Liver (tissue), 9 donors: ENCODE data around the gene FUBP3. TPM values are rescaled to one million over a fixed set of nuclear protein-coding genes. Genes with fewer than 3 reads are reported as not detected.

ENCODE experiments used
- DNase-seq: peaks from one replicate; pipeline ENCODE4 v3.0.0-alpha.2; 2017; ENCODE audit warnings: low spot score
- H3K27ac ChIP-seq, 2 donors: one replicate each; pipeline ENCODE4 v1.7.0; 2013; ENCODE audit warnings: inconsistent platforms in 2 of 2, low read length in 2 of 2, control low read depth in 1 of 2, low read depth in 1 of 2, mild to moderate bottlenecking in 1 of 2
- H3K27me3 ChIP-seq, 4 donors: one replicate each; pipeline versions ENCODE4 v1.6.1 to v1.7.0; 2013; ENCODE audit warnings: low read length in 3 of 4, inconsistent platforms in 1 of 4, mild to moderate bottlenecking in 1 of 4, moderate library complexity in 1 of 4; ENCODE audit not compliant: control insufficient read depth in 4 of 4, insufficient read depth in 4 of 4
- H3K36me3 ChIP-seq, 4 donors: one replicate each; pipeline versions ENCODE4 v1.6.1 to v1.7.0; 2013; ENCODE audit warnings: low read length in 3 of 4, mild to moderate bottlenecking in 3 of 4, low read depth in 1 of 4, moderate library complexity in 1 of 4; ENCODE audit not compliant: control insufficient read depth in 4 of 4, insufficient read depth in 3 of 4
- H3K4me1 ChIP-seq, 4 donors: one replicate each; pipeline versions ENCODE4 v1.6.1 to v1.7.0; 2013; ENCODE audit warnings: low read length in 3 of 4, mild to moderate bottlenecking in 3 of 4, moderate library complexity in 1 of 4; ENCODE audit not compliant: control insufficient read depth in 4 of 4, insufficient read depth in 4 of 4
- H3K4me3 ChIP-seq, 3 donors: one replicate each; pipeline versions ENCODE4 v1.6.1 to v1.7.0; 2013; ENCODE audit warnings: low read length in 3 of 3, control low read depth in 1 of 3, low read depth in 1 of 3, mild to moderate bottlenecking in 1 of 3
- H3K9ac ChIP-seq, 2 donors: one replicate each; pipeline ENCODE4 v1.7.0; 2013; ENCODE audit warnings: low read length in 2 of 2, mild to moderate bottlenecking in 2 of 2, moderate library complexity in 2 of 2, control low read depth in 1 of 2, low read depth in 1 of 2
- H3K9me3 ChIP-seq, 4 donors: one replicate each; pipeline versions ENCODE4 v1.6.1 to v1.7.0; 2013; ENCODE audit warnings: low read length in 3 of 4; ENCODE audit not compliant: control insufficient read depth in 4 of 4
- EGR1 ChIP-seq, 2 donors: IDR thresholded peaks; 2 replicates each; pipeline ENCODE4 v1.6.1; 2016 to 2018; ENCODE audit warnings: antibody characterized with exemption in 2 of 2, low read depth in 2 of 2
- FOXA1 ChIP-seq: IDR thresholded peaks from 2 replicates; pipeline ENCODE4 v1.6.1; 2016; ENCODE audit warnings: antibody characterized with exemption
- FOXA2 ChIP-seq: IDR thresholded peaks from 2 replicates; pipeline ENCODE4 v1.6.1; 2016; ENCODE audit warnings: antibody characterized with exemption
- GABPA ChIP-seq, 2 donors: IDR thresholded peaks in 1 of 2; conservative IDR thresholded peaks in 1 of 2; 2 replicates each; pipeline ENCODE4 v1.6.1; 2016; ENCODE audit warnings: antibody characterized with exemption in 2 of 2, mild to moderate bottlenecking in 1 of 2, moderate library complexity in 1 of 2
- HNF4A ChIP-seq, 2 donors: conservative IDR thresholded peaks; 2 replicates each; pipeline ENCODE4 v1.6.1; 2016; ENCODE audit warnings: antibody characterized with exemption in 2 of 2, mild to moderate bottlenecking in 2 of 2
- HNF4G ChIP-seq: IDR thresholded peaks from 2 replicates; pipeline ENCODE4 v1.6.1; 2016; ENCODE audit warnings: antibody characterized with exemption
- JUND ChIP-seq, 2 donors: IDR thresholded peaks; 2 replicates each; pipeline ENCODE4 v1.6.1; 2016; ENCODE audit warnings: antibody characterized with exemption in 2 of 2
- NR2F2 ChIP-seq: IDR thresholded peaks from 2 replicates; pipeline ENCODE4 v1.6.1; 2016; ENCODE audit warnings: antibody characterized with exemption
- RAD21 ChIP-seq, 2 donors: IDR thresholded peaks; 2 replicates each; pipeline ENCODE4 v1.6.1; 2016; ENCODE audit warnings: antibody characterized with exemption in 2 of 2, mild to moderate bottlenecking in 2 of 2
- RXRA ChIP-seq, 2 donors: IDR thresholded peaks; 2 replicates each; pipeline ENCODE4 v1.6.1; 2017 to 2018; ENCODE audit warnings: antibody characterized with exemption in 2 of 2, mild to moderate bottlenecking in 1 of 2
- SP1 ChIP-seq: IDR thresholded peaks from 2 replicates; pipeline ENCODE4 v1.6.1; 2018; ENCODE audit warnings: antibody characterized with exemption, mild to moderate bottlenecking
- TAF1 ChIP-seq: conservative IDR thresholded peaks from 2 replicates; pipeline ENCODE4 v1.6.1; 2016; ENCODE audit warnings: antibody characterized with exemption, mild to moderate bottlenecking
- YY1 ChIP-seq: IDR thresholded peaks from 2 replicates; pipeline ENCODE4 v1.6.1; 2016; ENCODE audit warnings: antibody characterized with exemption, mild to moderate bottlenecking
- WGBS: extraction: QIAGEN DNeasy Blood & Tissue Kit; methylation state at CpG from one replicate; pipeline ENCODE4 v1.1.7; 2013; 5-methylcytosine and 5-hydroxymethylcytosine counted together
- polyA plus RNA-seq, 2 donors: library from polyadenylated mRNA; stranded (reverse) in 1 of 2; unstranded in 1 of 2; fragments of 200-250 nt in 1 of 2; fragments of >200 nt in 1 of 2; fragmentation: Nextera tagmentation in 1 of 2; extraction: Ambion mirVana in 1 of 2; gene quantifications; one replicate each; pipeline versions ENCODE4 v1.2.1 to v1.2.3, GENCODE V29; 2013 to 2015
- total RNA-seq, 2 donors: library from RNA; depleted of rRNA; stranded (reverse); fragments of >200 nt; gene quantifications; one replicate each; pipeline ENCODE4 v1.2.3, GENCODE V29; 2014
- TF ChIP-seq, protein P1 (sequence below): fragments of 150-350 bp; IDR thresholded peaks from 2 replicates; pipeline ENCODE4 v1.5.1; 2017; ENCODE audit warnings: improper control_type of control experiment, low read depth, low read length; ENCODE audit not compliant: missing input control
- TF ChIP-seq, protein P2 (sequence below): IDR thresholded peaks from 2 replicates; pipeline ENCODE4 v1.6.1; 2016; ENCODE audit warnings: antibody characterized with exemption, mild to moderate bottlenecking
- TF ChIP-seq, protein P3 (sequence below): IDR thresholded peaks from 2 replicates; pipeline ENCODE4 v1.6.1; 2016; ENCODE audit warnings: antibody characterized with exemption
- TF ChIP-seq, protein P4 (sequence below): IDR thresholded peaks from 2 replicates; pipeline ENCODE4 v1.6.1; 2016; ENCODE audit warnings: antibody characterized with exemption
- TF ChIP-seq, protein P5 (sequence below): IDR thresholded peaks from 2 replicates; pipeline ENCODE4 v1.6.1; 2016; ENCODE audit warnings: antibody characterized with exemption
- donor health status: healthy.
- donor health status: healthy.
- donor health status: healthy.
- donor health status: healthy.
- donor health status: healthy.

The FUBP3 gene
- total and polyA plus RNA-seq, 4 donors: 16.1 to 39.0 (median 24.8) TPM

DNA sequence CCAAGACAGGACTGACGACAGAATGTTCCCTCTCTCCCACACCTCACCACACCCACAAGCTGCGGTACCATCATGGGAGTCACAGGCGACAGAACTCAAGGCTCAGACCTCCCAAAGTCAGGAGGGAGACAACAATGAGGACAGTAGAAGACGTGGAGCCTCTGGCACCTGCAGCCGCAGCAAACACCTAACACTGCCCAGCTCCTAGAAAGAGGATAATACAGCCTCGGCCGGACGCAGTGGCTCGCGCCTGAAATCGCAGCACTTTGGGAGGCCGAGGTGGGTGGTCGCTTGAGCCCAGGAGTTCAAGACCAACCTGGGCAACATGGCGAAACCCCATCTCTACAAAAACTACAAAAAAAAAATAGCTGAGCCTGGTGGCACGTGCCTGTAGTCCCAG lies 71.8 kb downstream of the FUBP3 start:
- 86% methylated on average over 15 of the region's 15 CpGs for WGBS
- TF ChIP-seq, protein P1, sequence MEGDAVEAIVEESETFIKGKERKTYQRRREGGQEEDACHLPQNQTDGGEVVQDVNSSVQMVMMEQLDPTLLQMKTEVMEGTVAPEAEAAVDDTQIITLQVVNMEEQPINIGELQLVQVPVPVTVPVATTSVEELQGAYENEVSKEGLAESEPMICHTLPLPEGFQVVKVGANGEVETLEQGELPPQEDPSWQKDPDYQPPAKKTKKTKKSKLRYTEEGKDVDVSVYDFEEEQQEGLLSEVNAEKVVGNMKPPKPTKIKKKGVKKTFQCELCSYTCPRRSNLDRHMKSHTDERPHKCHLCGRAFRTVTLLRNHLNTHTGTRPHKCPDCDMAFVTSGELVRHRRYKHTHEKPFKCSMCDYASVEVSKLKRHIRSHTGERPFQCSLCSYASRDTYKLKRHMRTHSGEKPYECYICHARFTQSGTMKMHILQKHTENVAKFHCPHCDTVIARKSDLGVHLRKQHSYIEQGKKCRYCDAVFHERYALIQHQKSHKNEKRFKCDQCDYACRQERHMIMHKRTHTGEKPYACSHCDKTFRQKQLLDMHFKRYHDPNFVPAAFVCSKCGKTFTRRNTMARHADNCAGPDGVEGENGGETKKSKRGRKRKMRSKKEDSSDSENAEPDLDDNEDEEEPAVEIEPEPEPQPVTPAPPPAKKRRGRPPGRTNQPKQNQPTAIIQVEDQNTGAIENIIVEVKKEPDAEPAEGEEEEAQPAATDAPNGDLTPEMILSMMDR: no peak
- TF ChIP-seq TAF1 (no peak), EGR1 (IDR thresholded peaks at IDR 0.05; ENCODE audit: low read depth in 2 of 2) (no peak), RXRA (IDR thresholded peaks at IDR 0.05) (no peak), HNF4A (conservative IDR thresholded peaks at IDR 0.05) (no peak), RAD21 (IDR thresholded peaks at IDR 0.05) (no peak), SP1 (no peak), GABPA (IDR thresholded peaks at IDR 0.05 in 1 of 2, conservative IDR thresholded peaks at IDR 0.05 in 1 of 2) (no peak), JUND (IDR thresholded peaks at IDR 0.05) (no peak), HNF4G (no peak), YY1 (no peak), FOXA2 (no peak), NR2F2 (no peak), FOXA1 (no peak)
- TF ChIP-seq, protein P2, sequence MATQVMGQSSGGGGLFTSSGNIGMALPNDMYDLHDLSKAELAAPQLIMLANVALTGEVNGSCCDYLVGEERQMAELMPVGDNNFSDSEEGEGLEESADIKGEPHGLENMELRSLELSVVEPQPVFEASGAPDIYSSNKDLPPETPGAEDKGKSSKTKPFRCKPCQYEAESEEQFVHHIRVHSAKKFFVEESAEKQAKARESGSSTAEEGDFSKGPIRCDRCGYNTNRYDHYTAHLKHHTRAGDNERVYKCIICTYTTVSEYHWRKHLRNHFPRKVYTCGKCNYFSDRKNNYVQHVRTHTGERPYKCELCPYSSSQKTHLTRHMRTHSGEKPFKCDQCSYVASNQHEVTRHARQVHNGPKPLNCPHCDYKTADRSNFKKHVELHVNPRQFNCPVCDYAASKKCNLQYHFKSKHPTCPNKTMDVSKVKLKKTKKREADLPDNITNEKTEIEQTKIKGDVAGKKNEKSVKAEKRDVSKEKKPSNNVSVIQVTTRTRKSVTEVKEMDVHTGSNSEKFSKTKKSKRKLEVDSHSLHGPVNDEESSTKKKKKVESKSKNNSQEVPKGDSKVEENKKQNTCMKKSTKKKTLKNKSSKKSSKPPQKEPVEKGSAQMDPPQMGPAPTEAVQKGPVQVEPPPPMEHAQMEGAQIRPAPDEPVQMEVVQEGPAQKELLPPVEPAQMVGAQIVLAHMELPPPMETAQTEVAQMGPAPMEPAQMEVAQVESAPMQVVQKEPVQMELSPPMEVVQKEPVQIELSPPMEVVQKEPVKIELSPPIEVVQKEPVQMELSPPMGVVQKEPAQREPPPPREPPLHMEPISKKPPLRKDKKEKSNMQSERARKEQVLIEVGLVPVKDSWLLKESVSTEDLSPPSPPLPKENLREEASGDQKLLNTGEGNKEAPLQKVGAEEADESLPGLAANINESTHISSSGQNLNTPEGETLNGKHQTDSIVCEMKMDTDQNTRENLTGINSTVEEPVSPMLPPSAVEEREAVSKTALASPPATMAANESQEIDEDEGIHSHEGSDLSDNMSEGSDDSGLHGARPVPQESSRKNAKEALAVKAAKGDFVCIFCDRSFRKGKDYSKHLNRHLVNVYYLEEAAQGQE: no peak
- TF ChIP-seq, protein P3, sequence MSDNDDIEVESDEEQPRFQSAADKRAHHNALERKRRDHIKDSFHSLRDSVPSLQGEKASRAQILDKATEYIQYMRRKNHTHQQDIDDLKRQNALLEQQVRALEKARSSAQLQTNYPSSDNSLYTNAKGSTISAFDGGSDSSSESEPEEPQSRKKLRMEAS: no peak
- TF ChIP-seq, protein P4, sequence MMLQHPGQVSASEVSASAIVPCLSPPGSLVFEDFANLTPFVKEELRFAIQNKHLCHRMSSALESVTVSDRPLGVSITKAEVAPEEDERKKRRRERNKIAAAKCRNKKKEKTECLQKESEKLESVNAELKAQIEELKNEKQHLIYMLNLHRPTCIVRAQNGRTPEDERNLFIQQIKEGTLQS: no peak
- TF ChIP-seq, protein P5, sequence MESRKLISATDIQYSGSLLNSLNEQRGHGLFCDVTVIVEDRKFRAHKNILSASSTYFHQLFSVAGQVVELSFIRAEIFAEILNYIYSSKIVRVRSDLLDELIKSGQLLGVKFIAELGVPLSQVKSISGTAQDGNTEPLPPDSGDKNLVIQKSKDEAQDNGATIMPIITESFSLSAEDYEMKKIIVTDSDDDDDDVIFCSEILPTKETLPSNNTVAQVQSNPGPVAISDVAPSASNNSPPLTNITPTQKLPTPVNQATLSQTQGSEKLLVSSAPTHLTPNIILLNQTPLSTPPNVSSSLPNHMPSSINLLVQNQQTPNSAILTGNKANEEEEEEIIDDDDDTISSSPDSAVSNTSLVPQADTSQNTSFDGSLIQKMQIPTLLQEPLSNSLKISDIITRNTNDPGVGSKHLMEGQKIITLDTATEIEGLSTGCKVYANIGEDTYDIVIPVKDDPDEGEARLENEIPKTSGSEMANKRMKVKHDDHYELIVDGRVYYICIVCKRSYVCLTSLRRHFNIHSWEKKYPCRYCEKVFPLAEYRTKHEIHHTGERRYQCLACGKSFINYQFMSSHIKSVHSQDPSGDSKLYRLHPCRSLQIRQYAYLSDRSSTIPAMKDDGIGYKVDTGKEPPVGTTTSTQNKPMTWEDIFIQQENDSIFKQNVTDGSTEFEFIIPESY: no peak
- Histone ChIP-seq H3K27me3 (peaks cover 0 to 2% (median 0%) of the 10 kb centered on the region in 4 donors), H3K4me3 (no peak overlapping the region), H3K36me3 (no peaks in the 10 kb centered on the region), H3K27ac (no peak overlapping the region), H3K9ac (no peak overlapping the region), H3K4me1 (no peaks in the 10 kb centered on the region), H3K9me3 (no peaks in the 10 kb centered on the region)
- DNase-seq: no peak
